Mesangial cell (primary cell): ENCODE results near the gene IGHMBP2. TPM values are rescaled to one million over a fixed set of nuclear protein-coding genes. Genes with fewer than 3 reads are reported as not detected.

Experiments used
- total RNA-seq: library from RNA; depleted of rRNA; stranded (reverse); fragments of >200 nt; gene quantifications from 2 replicates; pipeline ENCODE4 v1.2.3, GENCODE V29; 2015

IGHMBP2 gene
- 10.3 and 12.2 TPM in 2 replicates for total RNA-seq

GRCh38 chr11:68903288-68904247 is at the start of gene IGHMBP2, which contains the start of gene MRPL21:
Gene IGHMBP2, plus strand, starts transcription at chr11:68903891. Its CDS starts 62 bp downstream, at chr11:68903953.
Gene MRPL21, minus strand, starts transcription at chr11:68903832. Its CDS starts 22 bp downstream, at chr11:68903810.

GRCh38 chr11:68980776-68981065 is 77.0 kb downstream of the IGHMBP2 start, which contains the start of gene MRGPRD:
Gene MRGPRD, minus strand, starts transcription at chr11:68980986. Its CDS starts 0 bp downstream, at chr11:68980986.

Other genes starting within 250 kb of the IGHMBP2 start
- gene GAL, start 219.3 kb upstream of the IGHMBP2 start, total RNA-seq, result 2.2 and 25.4 TPM in 2 replicates
- gene TESMIN, start 152.4 kb upstream of the IGHMBP2 start, total RNA-seq, result 5.1 and 8.3 TPM in 2 replicates
- gene CPT1A, start 62.0 kb upstream of the IGHMBP2 start, total RNA-seq, result 1.3 and 11.9 TPM in 2 replicates
- gene MRPL21, start 59 bp upstream of the IGHMBP2 start, total RNA-seq, result 53.2 and 75.9 TPM in 2 replicates
- gene MRGPRD, start 77.1 kb downstream of the IGHMBP2 start, total RNA-seq, result not detected in 2 replicates
- 3.6 and 5.6 TPM in 2 replicates for gene MRGPRF, start 109.4 kb downstream of the IGHMBP2 start, total RNA-seq
- gene TPCN2, start 145.0 kb downstream of the IGHMBP2 start, total RNA-seq, result 9.8 and 10.5 TPM in 2 replicates